ENCODE measurements around the gene DAB2IP. TPM values are rescaled to one million over a fixed set of nuclear protein-coding genes. Genes with fewer than 3 reads are reported as not detected.

DAB2IP gene
- total RNA-seq, 2 donors from 2014 or later, result 70.7 to 71.0 TPM

- H3K36me3 Mint-ChIP-seq (ENCODE audit: low read depth), result peaks cover 33% of the 10 kb centered on the region
- H3K27ac Mint-ChIP-seq, result no peak overlapping the region
- peaks cover under 1% of the 10 kb centered on the region for H3K27me3 Mint-ChIP-seq (ENCODE audit: insufficient read depth)
- H3K9me3 Mint-ChIP-seq, result no peaks in the 10 kb centered on the region
- Histone ChIP-seq H3K9ac (ENCODE audit: extremely low read depth, low read length, poor library complexity, severe bottlenecking) (no peak overlapping the region), H3K27ac (ENCODE audit: low read depth, low read length) (no peak overlapping the region), H3K36me3 (ENCODE audit: control insufficient read depth, insufficient read depth, low read length) (peaks cover 16% of the 10 kb centered on the region), H3K27me3 (ENCODE audit: control insufficient read depth, insufficient read depth, low read length, poor library complexity, severe bottlenecking) (no peaks in the 10 kb centered on the region), H3K4me3 (ENCODE audit: low read length) (no peak overlapping the region), H3K9me3 (ENCODE audit: control insufficient read depth, low read length) (no peaks in the 10 kb centered on the region), H3K4me1 (ENCODE audit: control insufficient read depth, insufficient read depth, low read length) (no peaks in the 10 kb centered on the region)
- H3K4me3 Mint-ChIP-seq, result no peak overlapping the region
- DNase-seq, result no peak
- H3K4me1 Mint-ChIP-seq, result peaks cover 26% of the 10 kb centered on the region
- TF ChIP-seq, protein P1, sequence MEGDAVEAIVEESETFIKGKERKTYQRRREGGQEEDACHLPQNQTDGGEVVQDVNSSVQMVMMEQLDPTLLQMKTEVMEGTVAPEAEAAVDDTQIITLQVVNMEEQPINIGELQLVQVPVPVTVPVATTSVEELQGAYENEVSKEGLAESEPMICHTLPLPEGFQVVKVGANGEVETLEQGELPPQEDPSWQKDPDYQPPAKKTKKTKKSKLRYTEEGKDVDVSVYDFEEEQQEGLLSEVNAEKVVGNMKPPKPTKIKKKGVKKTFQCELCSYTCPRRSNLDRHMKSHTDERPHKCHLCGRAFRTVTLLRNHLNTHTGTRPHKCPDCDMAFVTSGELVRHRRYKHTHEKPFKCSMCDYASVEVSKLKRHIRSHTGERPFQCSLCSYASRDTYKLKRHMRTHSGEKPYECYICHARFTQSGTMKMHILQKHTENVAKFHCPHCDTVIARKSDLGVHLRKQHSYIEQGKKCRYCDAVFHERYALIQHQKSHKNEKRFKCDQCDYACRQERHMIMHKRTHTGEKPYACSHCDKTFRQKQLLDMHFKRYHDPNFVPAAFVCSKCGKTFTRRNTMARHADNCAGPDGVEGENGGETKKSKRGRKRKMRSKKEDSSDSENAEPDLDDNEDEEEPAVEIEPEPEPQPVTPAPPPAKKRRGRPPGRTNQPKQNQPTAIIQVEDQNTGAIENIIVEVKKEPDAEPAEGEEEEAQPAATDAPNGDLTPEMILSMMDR (conservative IDR thresholded peaks at IDR 0.05), result no peak
- 96 to 97% methylated on average over 12 to 22 of the region's 22 CpGs for WGBS, 2 experiments (ENCODE audit: insufficient coverage in 1 of 2, insufficient read length in 1 of 2)
Measured at GRCh38 chr9:121678501-121679022, 27.1 kb downstream of the DAB2IP start.

- WGBS, 2 experiments (ENCODE audit: insufficient coverage in 1 of 2, insufficient read length in 1 of 2), result 90 to 96% methylated on average over 6 to 7 of the region's 7 CpGs
- Mint-ChIP-seq H3K27ac (peak overlapping the region; percentile 35), H3K4me3 (no peak overlapping the region), H3K9me3 (no peaks in the 10 kb centered on the region), H3K27me3 (ENCODE audit: insufficient read depth) (peaks cover 1% of the 10 kb centered on the region), H3K4me1 (peaks cover 16% of the 10 kb centered on the region), H3K36me3 (ENCODE audit: low read depth) (peaks cover 35% of the 10 kb centered on the region)
- Histone ChIP-seq H3K9ac (ENCODE audit: extremely low read depth, low read length, poor library complexity, severe bottlenecking) (no peak overlapping the region), H3K27ac (ENCODE audit: low read depth, low read length) (no peak overlapping the region), H3K4me3 (ENCODE audit: low read length) (no peak overlapping the region), H3K27me3 (ENCODE audit: control insufficient read depth, insufficient read depth, low read length, poor library complexity, severe bottlenecking) (no peaks in the 10 kb centered on the region), H3K9me3 (ENCODE audit: control insufficient read depth, low read length) (no peaks in the 10 kb centered on the region), H3K36me3 (ENCODE audit: control insufficient read depth, insufficient read depth, low read length) (peaks cover 16% of the 10 kb centered on the region), H3K4me1 (ENCODE audit: control insufficient read depth, insufficient read depth, low read length) (no peaks in the 10 kb centered on the region)
- DNase-seq, result no peak
- TF ChIP-seq, protein P1 (conservative IDR thresholded peaks at IDR 0.05), result no peak
Measured at GRCh38 chr9:121679901-121680635, 28.6 kb downstream of the DAB2IP start.

- DNase-seq, result no peak
- Histone ChIP-seq H3K9me3 (ENCODE audit: control insufficient read depth, low read length) (no peaks in the 10 kb centered on the region), H3K36me3 (ENCODE audit: control insufficient read depth, insufficient read depth, low read length) (peaks cover 16% of the 10 kb centered on the region), H3K4me3 (ENCODE audit: low read length) (no peak overlapping the region), H3K4me1 (ENCODE audit: control insufficient read depth, insufficient read depth, low read length) (no peaks in the 10 kb centered on the region), H3K27me3 (ENCODE audit: control insufficient read depth, insufficient read depth, low read length, poor library complexity, severe bottlenecking) (no peaks in the 10 kb centered on the region), H3K9ac (ENCODE audit: extremely low read depth, low read length, poor library complexity, severe bottlenecking) (no peak overlapping the region), H3K27ac (ENCODE audit: low read depth, low read length) (no peak overlapping the region)
- peaks cover 1% of the 10 kb centered on the region for H3K27me3 Mint-ChIP-seq (ENCODE audit: insufficient read depth)
- WGBS, 2 experiments (ENCODE audit: insufficient coverage in 1 of 2, insufficient read length in 1 of 2), result 93% methylated on average over 6 to 7 of the region's 7 CpGs
- no peak overlapping the region for H3K4me3 Mint-ChIP-seq
- H3K27ac Mint-ChIP-seq, result no peak overlapping the region
- H3K9me3 Mint-ChIP-seq, result no peaks in the 10 kb centered on the region
- TF ChIP-seq, protein P1 (conservative IDR thresholded peaks at IDR 0.05), result no peak
- peaks cover 4% of the 10 kb centered on the region for H3K4me1 Mint-ChIP-seq
- H3K36me3 Mint-ChIP-seq (ENCODE audit: low read depth), result peaks cover 40% of the 10 kb centered on the region
Measured at GRCh38 chr9:121681404-121681803, 30.0 kb downstream of the DAB2IP start.
